Frontal cortex (tissue), 4 donors: ENCODE measurements around the gene RNASEH2C. TPM values are rescaled to one million over a fixed set of nuclear protein-coding genes. Genes with fewer than 3 reads are reported as not detected.
"Not testable (repeated sequence)": the region's sequence is repeated elsewhere in the genome, so short reads cannot be mapped to it uniquely, and the experiment has no call there.

Experiments used
- DNase-seq, 2 donors: peaks; one replicate each; pipeline ENCODE4 v3.0.0; 2012; ENCODE audit warnings: low spot score in 2 of 2
- FAIRE-seq: peaks from 2 replicates; lab custom pipeline; 2012; peaks lifted over from hg19 to GRCh38; lab: Jason Lieb, UNC
- small RNA-seq: library from RNA; depleted of rRNA; stranded (forward); fragments of <200 nt; gene quantifications from one replicate; pipeline ENCODE3, GENCODE V24; 2014
- total RNA-seq: library from RNA; depleted of rRNA; stranded (reverse); fragments of >200 nt; gene quantifications from one replicate; pipeline ENCODE4 v1.2.3, GENCODE V29; 2014
- donor health status: control.
- donor health status: control.
- donor health status: control.

The RNASEH2C gene
- total RNA-seq, 1 donor from 2014 or later, result 9.4 TPM

DNA sequence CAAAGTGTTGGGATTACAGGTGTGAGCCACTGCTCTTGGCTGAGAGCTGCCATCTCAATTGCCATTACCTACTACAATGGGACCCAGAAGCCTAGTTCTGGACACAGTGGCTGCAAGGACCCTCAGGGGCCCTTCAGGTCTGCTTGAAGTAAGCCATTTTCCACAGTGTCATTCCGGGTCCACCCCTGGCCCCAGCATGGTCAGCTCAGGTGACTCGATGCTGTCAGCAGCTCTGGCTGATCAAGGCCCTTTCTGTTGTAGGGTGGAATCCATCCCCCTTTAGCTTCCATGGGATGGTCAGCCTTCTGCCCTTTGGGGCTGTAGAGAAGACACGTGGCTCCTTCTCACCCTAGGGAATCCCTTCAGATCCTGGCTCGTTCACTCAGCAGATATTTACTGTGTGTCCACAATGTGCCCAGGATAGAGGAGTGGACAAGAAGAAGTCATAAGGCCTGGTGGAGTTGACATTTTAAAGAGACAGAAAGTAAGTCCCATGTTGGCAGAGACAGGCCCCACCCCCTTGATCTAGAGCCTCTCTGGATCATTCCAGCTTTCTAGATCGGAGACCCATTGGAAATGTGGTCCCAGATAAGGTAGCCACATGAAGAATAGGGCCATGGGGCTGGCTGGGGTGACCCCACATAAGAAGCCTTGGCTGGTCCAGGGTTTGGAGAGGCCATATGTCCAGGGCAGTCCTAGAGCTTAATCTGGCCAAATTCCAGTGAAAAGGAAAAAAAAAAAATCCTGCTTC, 23.6 kb downstream of the RNASEH2C start:
- DNase-seq, result no peak
- no peak for FAIRE-seq

DNA sequence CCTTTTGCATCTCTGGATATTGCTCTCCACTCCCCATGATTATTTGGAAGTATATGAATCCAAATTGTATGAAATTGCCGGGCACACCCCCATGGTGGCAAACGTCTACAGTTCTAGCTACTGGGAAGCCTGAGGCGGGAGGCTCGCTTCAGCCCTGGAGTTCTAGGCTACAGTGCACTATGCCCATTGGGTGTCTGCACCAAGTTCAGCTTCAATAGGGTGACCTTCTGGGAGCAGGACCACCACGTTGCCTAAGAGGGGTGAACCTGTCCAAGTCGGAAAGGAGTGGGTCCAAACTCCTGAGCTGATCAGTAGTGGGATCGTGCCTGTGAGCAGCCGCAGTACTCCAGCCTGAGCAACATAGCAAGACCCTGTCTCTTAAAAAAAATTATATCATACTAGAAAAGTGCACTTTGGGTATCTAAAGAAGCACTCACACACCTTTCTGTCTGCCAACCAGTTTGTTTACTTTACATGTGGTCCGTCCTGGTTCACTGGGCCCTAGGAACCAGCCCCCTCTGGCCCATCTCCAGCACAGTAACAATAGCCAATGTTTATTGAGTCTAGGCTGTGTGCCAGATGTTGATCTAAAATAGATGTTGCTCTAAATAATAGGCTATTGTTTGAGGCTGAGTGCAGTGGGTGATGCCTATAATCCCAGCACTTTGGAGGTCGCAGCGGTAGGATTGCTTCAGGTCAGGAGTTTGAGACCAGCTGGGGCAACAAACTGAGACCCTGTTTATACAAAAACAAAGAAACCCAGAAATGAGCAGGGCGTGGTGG, 24.9 kb downstream of the RNASEH2C start:
- FAIRE-seq (no peak), DNase-seq (peak in 1 of 2 donors; percentile 20)

DNA sequence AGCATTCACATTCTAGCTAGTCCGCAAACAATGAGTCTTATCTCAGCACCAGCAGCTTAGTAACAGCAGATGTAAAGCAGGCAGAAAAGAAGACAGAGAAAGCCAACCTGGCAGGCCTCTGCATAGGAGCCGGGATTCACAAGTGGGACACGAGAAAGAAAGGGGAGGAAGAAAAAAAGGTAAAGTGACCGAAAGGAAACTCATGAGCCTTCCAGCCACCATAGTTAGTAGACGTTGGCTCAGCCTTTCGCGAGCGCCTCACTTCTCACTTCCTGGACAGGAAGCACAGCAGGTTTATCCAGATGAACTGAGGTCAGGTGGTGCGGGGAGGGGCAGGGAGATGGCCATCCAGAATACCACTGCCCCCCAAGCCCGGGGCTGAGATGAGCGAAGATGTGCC, 28.2 kb downstream of the RNASEH2C start:
- DNase-seq (no peak), FAIRE-seq (no peak)

DNA sequence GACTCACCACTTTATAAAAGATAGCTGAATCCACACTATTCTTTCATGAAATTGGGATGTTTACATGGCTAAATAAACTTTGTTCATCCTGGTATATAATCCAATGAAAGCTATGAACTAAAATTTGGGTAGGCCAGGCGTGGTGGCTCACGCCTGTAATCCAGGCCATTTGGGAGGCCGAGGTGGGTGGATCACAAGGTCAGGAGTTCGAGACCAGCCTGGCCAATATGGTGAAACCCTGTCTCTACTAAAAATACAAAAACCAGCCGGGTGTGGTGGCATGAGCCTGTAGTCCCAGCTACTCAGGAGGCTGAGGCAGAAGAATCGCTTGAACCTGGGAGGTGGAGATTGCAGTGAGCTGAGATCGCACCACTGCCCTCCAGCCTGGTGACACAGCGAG, 28.8 kb downstream of the RNASEH2C start:
- DNase-seq, FAIRE-seq: not testable (repeated sequence)

DNA sequence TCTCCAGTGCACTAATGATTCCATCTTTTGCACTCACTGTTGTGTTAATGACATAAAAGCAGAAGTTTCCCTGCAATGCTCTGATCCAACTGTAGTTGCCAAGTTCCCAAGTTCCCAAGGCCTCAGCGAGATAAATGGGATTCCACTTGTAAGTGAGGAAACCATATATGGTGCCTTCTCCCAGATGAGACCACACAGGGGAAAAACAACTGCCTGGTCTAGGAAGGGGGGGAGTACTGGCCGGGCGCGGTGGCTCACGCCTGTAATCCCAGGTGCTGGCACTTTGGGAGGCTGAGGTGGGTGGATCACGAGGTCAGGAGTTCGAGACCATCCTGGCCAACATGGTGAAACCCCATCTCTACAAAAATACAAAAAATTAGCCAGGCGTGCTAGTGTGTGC, 34.6 kb downstream of the RNASEH2C start:
- no peak for FAIRE-seq
- DNase-seq, result no peak

- DNase-seq, FAIRE-seq: not testable (repeated sequence)
These were observed 37.1 kb downstream of the RNASEH2C start for GRCh38 chr11:65683480-65683879.

- no peak for FAIRE-seq
- DNase-seq, result no peak
These were observed 40.3 kb downstream of the RNASEH2C start for GRCh38 chr11:65680192-65680743.

DNA sequence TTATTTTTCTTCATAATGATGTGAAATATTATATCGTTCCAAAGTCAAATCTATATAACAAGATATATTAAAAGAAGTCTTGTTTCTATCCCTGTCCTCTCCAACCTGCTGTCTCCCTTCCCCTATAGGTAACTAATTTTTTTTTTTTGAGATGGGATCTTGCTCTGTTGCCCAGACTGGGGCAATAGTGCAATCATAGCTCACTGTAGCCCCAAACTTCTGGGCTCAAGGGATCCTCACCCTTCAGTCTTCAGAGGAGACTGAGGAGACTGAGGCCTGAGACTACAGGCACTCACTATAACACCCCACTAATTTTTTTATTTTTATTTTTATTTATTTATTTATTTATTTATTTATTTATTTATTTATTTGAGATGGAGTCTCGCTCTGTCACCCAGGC, 47.6 kb downstream of the RNASEH2C start:
- no peak for FAIRE-seq
- no peak for DNase-seq

- DNase-seq (no peak), FAIRE-seq (no peak)
These were observed 48.3 kb downstream of the RNASEH2C start for GRCh38 chr11:65672180-65672860.

Small RNA genes within 50 kb of the gene (small RNA-seq; reads per million reads assigned to genes)
- gene RN7SL309P, result not detected

Other genes starting within 250 kb of the RNASEH2C start
- 6,549 TPM for gene MALAT1, start 221.8 kb downstream of the RNASEH2C start, total RNA-seq
- 39.1 TPM for gene SCYL1, start 195.7 kb downstream of the RNASEH2C start, total RNA-seq
- 17.5 TPM for gene LTBP3, start 162.4 kb downstream of the RNASEH2C start, total RNA-seq
- 15.9 TPM for gene ZNRD2, start 150.3 kb downstream of the RNASEH2C start, total RNA-seq
- gene FAM89B, start 148.3 kb downstream of the RNASEH2C start, total RNA-seq, result 19.6 TPM
- gene EHBP1L1, start 144.7 kb downstream of the RNASEH2C start, total RNA-seq, result 8.6 TPM
- gene KCNK7, start 125.0 kb downstream of the RNASEH2C start, total RNA-seq, result not detected
- 6.9 TPM for gene MAP3K11, start 106.6 kb downstream of the RNASEH2C start, total RNA-seq
- 7.7 TPM for gene PCNX3, start 105.0 kb downstream of the RNASEH2C start, total RNA-seq
- gene SIPA1, start 82.7 kb downstream of the RNASEH2C start, total RNA-seq, result 3.7 TPM
- 16.3 TPM for gene RELA, start 57.9 kb downstream of the RNASEH2C start, total RNA-seq
- gene KAT5, start 8.5 kb downstream of the RNASEH2C start, total RNA-seq, result 61.1 TPM
- gene AP5B1, start 60.2 kb upstream of the RNASEH2C start, total RNA-seq, result 4.1 TPM
- gene OVOL1, start 66.3 kb upstream of the RNASEH2C start, total RNA-seq, result under 0.01 TPM
- gene SNX32, start 113.2 kb upstream of the RNASEH2C start, total RNA-seq, result 6.1 TPM
- gene CFL1, start 137.4 kb upstream of the RNASEH2C start, total RNA-seq, result 613 TPM
- gene MUS81, start 139.6 kb upstream of the RNASEH2C start, total RNA-seq, result 42.8 TPM
- 13.0 TPM for gene EFEMP2, start 152.0 kb upstream of the RNASEH2C start, total RNA-seq
- not detected for gene CTSW, start 159.0 kb upstream of the RNASEH2C start, total RNA-seq
- 154 TPM for gene FIBP, start 167.7 kb upstream of the RNASEH2C start, total RNA-seq
- 12.2 TPM for gene CCDC85B, start 169.9 kb upstream of the RNASEH2C start, total RNA-seq
- not detected for gene FOSL1, start 179.6 kb upstream of the RNASEH2C start, total RNA-seq
- gene C11orf68, start 198.3 kb upstream of the RNASEH2C start, total RNA-seq, result 11.8 TPM
- 113 TPM for gene DRAP1, start 198.6 kb upstream of the RNASEH2C start, total RNA-seq
- not detected for gene TSGA10IP, start 224.7 kb upstream of the RNASEH2C start, total RNA-seq
- 44.8 TPM for gene SART1, start 240.9 kb upstream of the RNASEH2C start, total RNA-seq